C4-2B (cell line): ENCODE data around the gene PLA2G3.

Experiments used
- H3K27ac ChIP-seq: fragments of 450-650 bp; 2 replicates; pipeline ENCODE4 v1.5.1; 2017
- CTCF ChIP-seq: fragments of 450-650 bp; conservative IDR thresholded peaks from 2 replicates; pipeline ENCODE4 v1.5.1; 2017; ENCODE audit warnings: mild to moderate bottlenecking
- ZFX ChIP-seq: fragments of 450-650 bp; IDR thresholded peaks from 2 replicates; pipeline ENCODE4 v1.6.1; 2017

The PLA2G3 gene

GRCh38 chr22:31105282-31105929 is 34.9 kb downstream of the PLA2G3 start:
- TF ChIP-seq ZFX = no peak
- no peak for TF ChIP-seq CTCF

GRCh38 chr22:31104869-31105268 is 35.4 kb downstream of the PLA2G3 start:
- TF ChIP-seq ZFX = no peak
- no peak for TF ChIP-seq CTCF

More at GRCh38 chr22:31105282-31105929, 34.9 kb downstream of the PLA2G3 start:
- H3K27ac ChIP-seq = peak overlapping the region; percentile 80; the same call in 1 of the 2 replicates

GRCh38 chr22:31103899-31104694 is 36.2 kb downstream of the PLA2G3 start:
- TF ChIP-seq ZFX (no peak), CTCF (no peak)
- no peak overlapping the region for H3K27ac ChIP-seq

More at GRCh38 chr22:31104869-31105268, 35.4 kb downstream of the PLA2G3 start:
- H3K27ac ChIP-seq = no peak overlapping the region

GRCh38 chr22:31103111-31103510 is 37.2 kb downstream of the PLA2G3 start:
- no peak overlapping the region for H3K27ac ChIP-seq
- TF ChIP-seq CTCF = no peak
- TF ChIP-seq ZFX = no peak

GRCh38 chr22:31102441-31103081 is 37.7 kb downstream of the PLA2G3 start:
- no peak for TF ChIP-seq ZFX
- no peak overlapping the region for H3K27ac ChIP-seq

- H3K27ac ChIP-seq = no peak overlapping the region
- TF ChIP-seq ZFX = no peak
- TF ChIP-seq CTCF = no peak
Measured at GRCh38 chr22:31100762-31101525, 39.4 kb downstream of the PLA2G3 start.
